Vagina (tissue), 2 donors: ENCODE measurements around the gene FOSL1.

ENCODE experiments used
- POLR2A ChIP-seq, 2 donors: fragments of 450-650 bp; IDR thresholded peaks; one replicate each; pipeline ENCODE4 v1.6.1; 2017; ENCODE audit warnings: antibody characterized with exemption in 2 of 2, mild to moderate bottlenecking in 2 of 2, moderate library complexity in 2 of 2
- POLR2AphosphoS5 ChIP-seq, 2 donors: sonication (generic); formaldehyde crosslinking; IDR thresholded peaks; one replicate each; pipeline ENCODE4 v1.9.0; 2017; ENCODE audit warnings: antibody characterized with exemption in 2 of 2, mild to moderate bottlenecking in 2 of 2, low read depth in 1 of 2; ENCODE audit not compliant: insufficient read depth in 1 of 2

DNA sequence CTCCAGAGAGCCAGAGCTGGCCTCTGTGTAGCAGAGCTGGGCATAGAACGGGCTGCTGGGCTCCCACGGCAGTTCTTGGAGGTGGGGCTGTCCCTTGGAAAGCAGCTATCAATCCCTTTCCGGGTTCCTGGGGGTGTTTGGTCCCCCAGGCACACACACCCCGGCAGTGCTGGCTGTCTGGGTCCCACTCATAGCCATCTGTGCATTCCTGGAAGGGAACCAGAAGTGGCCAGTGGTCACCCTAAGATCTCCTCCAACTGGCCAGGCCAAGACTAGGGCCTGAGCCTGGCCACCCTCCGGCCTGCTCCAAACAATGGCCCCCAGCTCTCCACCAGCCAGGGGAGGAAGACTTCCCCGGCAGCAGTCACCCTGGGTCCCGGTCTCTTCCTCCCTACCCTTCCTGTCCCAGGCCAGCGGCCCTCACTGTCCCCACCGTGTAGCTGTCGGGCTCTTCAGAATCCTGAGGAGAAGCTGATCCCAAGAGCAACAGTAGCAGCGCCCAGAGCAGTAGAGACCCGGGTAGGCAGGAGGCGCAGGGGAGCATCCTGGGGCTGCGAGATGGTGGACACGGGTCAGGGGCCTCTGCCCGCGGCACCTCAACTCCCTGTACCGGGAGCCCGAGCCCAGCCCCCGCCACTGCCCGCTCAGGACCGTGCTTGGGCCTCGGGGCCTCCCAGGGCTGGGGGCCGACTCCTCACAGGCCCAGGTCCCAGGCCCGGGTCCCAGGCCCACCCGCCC is 28.2 kb downstream of the FOSL1 start:
- peak in 1 of 2 donors; percentile 25 for TF ChIP-seq POLR2AphosphoS5 (IDR thresholded peaks at IDR 0.05; ENCODE audit: insufficient read depth in 1 of 2, low read depth in 1 of 2)
- TF ChIP-seq POLR2A (IDR thresholded peaks at IDR 0.05), result no peak
